ENCODE data around the gene SLC16A2. TPM values are rescaled to one million over a fixed set of nuclear protein-coding genes. Genes with fewer than 3 reads are reported as not detected.

The SLC16A2 gene
- polyA plus RNA-seq, 1 of the 3 experiments (the other 2 are of a cell fraction) = 10.9 TPM

- TF ChIP-seq GABPA (IDR thresholded peaks at IDR 0.05; ENCODE audit: low read depth) = no peak
- TF ChIP-seq TAF1 (IDR thresholded peaks at IDR 0.05; ENCODE audit: borderline replicate concordance, low read depth, low read length) = no peak
- TF ChIP-seq JUND (IDR thresholded peaks at IDR 0.05) = no peak
- no peak for TF ChIP-seq TCF12 (IDR thresholded peaks at IDR 0.05)
- TF ChIP-seq MEF2A (IDR thresholded peaks at IDR 0.05; ENCODE audit: borderline replicate concordance, low read depth) = no peak
- TF ChIP-seq, protein P1, sequence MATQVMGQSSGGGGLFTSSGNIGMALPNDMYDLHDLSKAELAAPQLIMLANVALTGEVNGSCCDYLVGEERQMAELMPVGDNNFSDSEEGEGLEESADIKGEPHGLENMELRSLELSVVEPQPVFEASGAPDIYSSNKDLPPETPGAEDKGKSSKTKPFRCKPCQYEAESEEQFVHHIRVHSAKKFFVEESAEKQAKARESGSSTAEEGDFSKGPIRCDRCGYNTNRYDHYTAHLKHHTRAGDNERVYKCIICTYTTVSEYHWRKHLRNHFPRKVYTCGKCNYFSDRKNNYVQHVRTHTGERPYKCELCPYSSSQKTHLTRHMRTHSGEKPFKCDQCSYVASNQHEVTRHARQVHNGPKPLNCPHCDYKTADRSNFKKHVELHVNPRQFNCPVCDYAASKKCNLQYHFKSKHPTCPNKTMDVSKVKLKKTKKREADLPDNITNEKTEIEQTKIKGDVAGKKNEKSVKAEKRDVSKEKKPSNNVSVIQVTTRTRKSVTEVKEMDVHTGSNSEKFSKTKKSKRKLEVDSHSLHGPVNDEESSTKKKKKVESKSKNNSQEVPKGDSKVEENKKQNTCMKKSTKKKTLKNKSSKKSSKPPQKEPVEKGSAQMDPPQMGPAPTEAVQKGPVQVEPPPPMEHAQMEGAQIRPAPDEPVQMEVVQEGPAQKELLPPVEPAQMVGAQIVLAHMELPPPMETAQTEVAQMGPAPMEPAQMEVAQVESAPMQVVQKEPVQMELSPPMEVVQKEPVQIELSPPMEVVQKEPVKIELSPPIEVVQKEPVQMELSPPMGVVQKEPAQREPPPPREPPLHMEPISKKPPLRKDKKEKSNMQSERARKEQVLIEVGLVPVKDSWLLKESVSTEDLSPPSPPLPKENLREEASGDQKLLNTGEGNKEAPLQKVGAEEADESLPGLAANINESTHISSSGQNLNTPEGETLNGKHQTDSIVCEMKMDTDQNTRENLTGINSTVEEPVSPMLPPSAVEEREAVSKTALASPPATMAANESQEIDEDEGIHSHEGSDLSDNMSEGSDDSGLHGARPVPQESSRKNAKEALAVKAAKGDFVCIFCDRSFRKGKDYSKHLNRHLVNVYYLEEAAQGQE (IDR thresholded peaks at IDR 0.05; ENCODE audit: low read depth, low read length) = no peak
- no peak for TF ChIP-seq NRF1 (IDR thresholded peaks at IDR 0.05; ENCODE audit: low read depth, low read length)
- TF ChIP-seq MXI1 (IDR thresholded peaks at IDR 0.05; ENCODE audit: low read depth, low read length) = no peak
- no peak for TF ChIP-seq RAD21 (IDR thresholded peaks at IDR 0.05; ENCODE audit: low read length)
- TF ChIP-seq SIN3A (IDR thresholded peaks at IDR 0.05; ENCODE audit: borderline replicate concordance, low read depth, low read length) = no peak
- TF ChIP-seq FOXJ3 (CRISPR knock-in tag; IDR thresholded peaks at IDR 0.05) = no peak
- TF ChIP-seq NFIC (IDR thresholded peaks at IDR 0.05; ENCODE audit: borderline replicate concordance) = no peak
- TF ChIP-seq TEAD4 (IDR thresholded peaks at IDR 0.05; ENCODE audit: borderline replicate concordance, insufficient read depth) = no peak
- no peak for TF ChIP-seq YY1 (IDR thresholded peaks at IDR 0.05; ENCODE audit: low read depth)
- no peak for TF ChIP-seq SMC3 (IDR thresholded peaks at IDR 0.05; ENCODE audit: low read depth, low read length)
- ChIA-PET CTCF (interaction anchor here (1.0 to 1.2 kb wide), 2 partner anchors 8 to 30 kb away, joined by 3 to 4 read pairs; no protein-coding TSS in a partner anchor), POLR2A (no interaction called here)
- H3K79me2 ChIP-seq (ENCODE audit: insufficient read depth) = no peaks in the 10 kb centered on the region
- no peak overlapping the region for H2AFZ ChIP-seq (ENCODE audit: low read depth)
- no peaks in the 10 kb centered on the region for H3K9me3 ChIP-seq
- peaks cover 0 to 23% of the 10 kb centered on the region in 2 experiments; a peak in 1 of 4 replicates for H3K4me1 ChIP-seq (ENCODE audit: control insufficient read depth in 1 of 2, insufficient read depth in 2 of 2, low read depth in 1 of 2, low read length in 1 of 2)
- H3K9ac ChIP-seq = no peak overlapping the region
- no peak overlapping the region for H3K4me3 ChIP-seq (ENCODE audit: low read depth in 2 of 2, low read length in 1 of 2)
- H3K9me2 ChIP-seq = no peaks in the 10 kb centered on the region
- H3F3A ChIP-seq (replicated peaks; ENCODE audit: insufficient read depth) = no peaks in the 10 kb centered on the region
- DNase-seq = no peak
- no peak overlapping the region for H3K4me2 ChIP-seq
- H4K20me1 ChIP-seq (ENCODE audit: insufficient read depth) = no peaks in the 10 kb centered on the region
- H3K36me3 ChIP-seq (replicated peaks in 1 of 2; ENCODE audit: control insufficient read depth in 1 of 2, insufficient read depth in 2 of 2, low read length in 1 of 2) = no peaks in the 10 kb centered on the region
- 61% methylated on average over 8 of the region's 8 CpGs for WGBS (ENCODE audit: low lambda C conversion rate)
- H3K27ac ChIP-seq (ENCODE audit: low read depth in 2 of 2, low read length in 1 of 2) = no peak overlapping the region; a peak in 1 of 4 replicates
- peaks cover 8% of the 10 kb centered on the region; the same call in 1 of the 2 replicates for H3K27me3 ChIP-seq (ENCODE audit: insufficient read depth)
Observed at GRCh38 chrX:74520896-74521295, 99.6 kb downstream of the SLC16A2 start.
